Testis (tissue), 2 donors: ENCODE measurements around the gene TPST1.

ENCODE experiments used
- POLR2A ChIP-seq: fragments of 450-650 bp; IDR thresholded peaks from one replicate; pipeline ENCODE4 v1.6.1; 2017; ENCODE audit warnings: antibody characterized with exemption, mild to moderate bottlenecking, moderate library complexity
- TF ChIP-seq, protein P1 (sequence below), 3 experiments: fragments of 450-650 bp in 2 of 3; fragments of 200-600 bp in 1 of 3; sonication (generic) in 1 of 3; IDR thresholded peaks; one replicate each; pipeline ENCODE4 v1.5.1; 2016 to 2019; ENCODE audit warnings: antibody characterized with exemption in 3 of 3, mild to moderate bottlenecking in 2 of 3, moderate library complexity in 1 of 3

GRCh38 chr7:66321283-66321682 lies 116.1 kb downstream of the TPST1 start:
- no peak for TF ChIP-seq POLR2A
- TF ChIP-seq, protein P1, sequence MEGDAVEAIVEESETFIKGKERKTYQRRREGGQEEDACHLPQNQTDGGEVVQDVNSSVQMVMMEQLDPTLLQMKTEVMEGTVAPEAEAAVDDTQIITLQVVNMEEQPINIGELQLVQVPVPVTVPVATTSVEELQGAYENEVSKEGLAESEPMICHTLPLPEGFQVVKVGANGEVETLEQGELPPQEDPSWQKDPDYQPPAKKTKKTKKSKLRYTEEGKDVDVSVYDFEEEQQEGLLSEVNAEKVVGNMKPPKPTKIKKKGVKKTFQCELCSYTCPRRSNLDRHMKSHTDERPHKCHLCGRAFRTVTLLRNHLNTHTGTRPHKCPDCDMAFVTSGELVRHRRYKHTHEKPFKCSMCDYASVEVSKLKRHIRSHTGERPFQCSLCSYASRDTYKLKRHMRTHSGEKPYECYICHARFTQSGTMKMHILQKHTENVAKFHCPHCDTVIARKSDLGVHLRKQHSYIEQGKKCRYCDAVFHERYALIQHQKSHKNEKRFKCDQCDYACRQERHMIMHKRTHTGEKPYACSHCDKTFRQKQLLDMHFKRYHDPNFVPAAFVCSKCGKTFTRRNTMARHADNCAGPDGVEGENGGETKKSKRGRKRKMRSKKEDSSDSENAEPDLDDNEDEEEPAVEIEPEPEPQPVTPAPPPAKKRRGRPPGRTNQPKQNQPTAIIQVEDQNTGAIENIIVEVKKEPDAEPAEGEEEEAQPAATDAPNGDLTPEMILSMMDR (IDR thresholded peaks at IDR 0.05), result no peak
